Kidney (tissue), 14 donors: ENCODE measurements around the gene ALS2CL. TPM values are rescaled to one million over a fixed set of nuclear protein-coding genes. Genes with fewer than 3 reads are reported as not detected.

Source experiments
- DNase-seq, 5 donors: peaks; one replicate each; pipeline ENCODE4 v3.0.0-alpha.2; 2013 to 2020
- FAIRE-seq: peaks from 2 replicates; lab custom pipeline; 2012; peaks lifted over from hg19 to GRCh38; lab: Jason Lieb, UNC
- H3K27ac ChIP-seq, 2 donors: one replicate each; pipeline ENCODE4 v1.7.0; 2013; ENCODE audit warnings: low read depth in 2 of 2, low read length in 2 of 2, inconsistent platforms in 1 of 2
- H3K27me3 ChIP-seq: one replicate; pipeline ENCODE4 v1.7.1; 2013; ENCODE audit warnings: low read length, inconsistent platforms; ENCODE audit not compliant: control insufficient read depth, insufficient read depth
- H3K36me3 ChIP-seq, 3 donors: one replicate each; pipeline versions ENCODE4 v1.7.0 to v1.7.1; 2013; ENCODE audit warnings: low read length in 3 of 3, control low read depth in 1 of 3, inconsistent platforms in 1 of 3; ENCODE audit not compliant: insufficient read depth in 3 of 3, control insufficient read depth in 2 of 3
- H3K4me1 ChIP-seq, 3 donors: one replicate each; pipeline versions ENCODE4 v1.7.0 to v1.7.1; 2013; ENCODE audit warnings: low read length in 3 of 3, inconsistent platforms in 1 of 3, low read depth in 1 of 3; ENCODE audit not compliant: control insufficient read depth in 2 of 3, insufficient read depth in 2 of 3
- H3K4me3 ChIP-seq, 3 donors: one replicate each; pipeline versions ENCODE4 v1.7.0 to v1.8.1; 2013; ENCODE audit warnings: low read length in 3 of 3, control low read depth in 1 of 3, inconsistent platforms in 1 of 3
- H3K9ac ChIP-seq, 3 donors: one replicate each; pipeline versions ENCODE4 v1.7.0 to v1.7.1; 2013; ENCODE audit warnings: low read length in 3 of 3, control low read depth in 1 of 3, inconsistent platforms in 1 of 3
- H3K9me3 ChIP-seq, 3 donors: one replicate each; pipeline versions ENCODE4 v1.7.0 to v1.7.1; 2013; ENCODE audit warnings: low read length in 3 of 3, control low read depth in 1 of 3, inconsistent platforms in 1 of 3; ENCODE audit not compliant: control insufficient read depth in 2 of 3, insufficient read depth in 1 of 3
- CTCF ChIP-seq: IDR thresholded peaks from 3 replicates; pipeline ENCODE4 v1.5.1; 2012; ENCODE audit warnings: mild to moderate bottlenecking, moderate library complexity, borderline replicate concordance; ENCODE audit not compliant: insufficient read depth; ENCODE audit errors: extremely low read depth
- intact Hi-C: fragments of 100-400 bp; cut with DNase I; formaldehyde crosslinking; loops from one replicate; pipeline ENCODE4 v1.11.1; 2022
- polyA plus RNA-seq: library from polyadenylated mRNA; stranded (reverse); fragments of 350-450 nt; fragmentation: Illumina TruSeq; extraction: RNeasy Lipid Tissue Mini Kit (QIAGEN cat#74804); gene quantifications from one replicate; pipeline ENCODE4 v1.2.3, GENCODE V29; 2014; ENCODE audit warnings: low read depth, low replicate concordance; ENCODE audit not compliant: insufficient read depth
- total RNA-seq: library from RNA; stranded (reverse); fragmentation: NEBNext Ultra II Directional; extraction: Animal tissue kit (Norgen Biotek cat#: 25700); gene quantifications from one replicate; pipeline ENCODE4 v1.2.1, GENCODE V29; 2021
- donor health status: control.
- donor health status: control.
- donor health status: control.
- donor health status: control.
- donor health status: control.
- donor health status: DM: yes; HTN: yes; CAD: no.
- donor health status: Normal renal cell carcinoma (clear cell type).

The ALS2CL gene
- total and polyA plus RNA-seq, 2 donors from 2014 or later = 43.0 to 78.9 TPM

- H3K4me3 ChIP-seq = no peak overlapping the region
- H3K36me3 ChIP-seq = no peaks in the 10 kb centered on the region
- no peaks in the 10 kb centered on the region for H3K4me1 ChIP-seq
- intact Hi-C loops = no loop called here
- no peak for DNase-seq
- no peak overlapping the region for H3K27ac ChIP-seq
- FAIRE-seq = no peak
- no peak for TF ChIP-seq CTCF
- H3K27me3 ChIP-seq = no peaks in the 10 kb centered on the region
- no peaks in the 10 kb centered on the region for H3K9me3 ChIP-seq
- no peak overlapping the region for H3K9ac ChIP-seq
Observed at GRCh38 chr3:46737329-46737731, 43.9 kb upstream of the ALS2CL start.

GRCh38 chr3:46736006-46736872, 42.8 kb upstream of the ALS2CL start:
- FAIRE-seq (no peak), DNase-seq (no peak)
- intact Hi-C loops = no loop called here
- Histone ChIP-seq H3K9ac (no peak overlapping the region), H3K27me3 (no peaks in the 10 kb centered on the region), H3K9me3 (no peaks in the 10 kb centered on the region), H3K4me3 (no peak overlapping the region), H3K27ac (no peak overlapping the region), H3K36me3 (no peaks in the 10 kb centered on the region), H3K4me1 (no peaks in the 10 kb centered on the region)
- no peak for TF ChIP-seq CTCF

- Histone ChIP-seq H3K9me3 (no peaks in the 10 kb centered on the region), H3K4me1 (no peaks in the 10 kb centered on the region), H3K27ac (no peak overlapping the region), H3K4me3 (no peak overlapping the region), H3K9ac (no peak overlapping the region), H3K27me3 (no peaks in the 10 kb centered on the region), H3K36me3 (no peaks in the 10 kb centered on the region)
- intact Hi-C loops = no loop called here
- FAIRE-seq = no peak
- DNase-seq = no peak
- TF ChIP-seq CTCF = no peak
Observed at GRCh38 chr3:46734773-46735172, 41.3 kb upstream of the ALS2CL start.
